ENCODE data around the gene FAM156A. TPM values are rescaled to one million over a fixed set of nuclear protein-coding genes. Genes with fewer than 3 reads are reported as not detected.
"Not testable (repeated sequence)": the region's sequence is repeated elsewhere in the genome, so short reads cannot be mapped to it uniquely, and the experiment has no call there.

Gene FAM156A
- polyA plus RNA-seq, 1 donor = 37.8 TPM

- DNase-seq = no peak
- H3K4me1 ChIP-seq (ENCODE audit: control insufficient read depth, insufficient read depth, low read length) = peaks cover 5% of the 10 kb centered on the region
- WGBS (ENCODE audit: insufficient coverage, low lambda C conversion rate) = 75% methylated on average over 1 of the region's 5 CpGs
- H3K36me3 ChIP-seq (ENCODE audit: control insufficient read depth, insufficient read depth, low read length) = no peaks in the 10 kb centered on the region
- H3K9me3 ChIP-seq (ENCODE audit: control insufficient read depth, low read depth, low read length) = no peaks in the 10 kb centered on the region
- H3K27ac ChIP-seq (ENCODE audit: low read length) = no peak overlapping the region
- H3K27me3 ChIP-seq (ENCODE audit: control insufficient read depth, insufficient read depth, low read length) = no peaks in the 10 kb centered on the region
- H3K4me3 ChIP-seq (ENCODE audit: low read length) = no peak overlapping the region
Measured at GRCh38 chrX:52990848-52991247, 32.5 kb upstream of the FAM156A start.

GRCh38 chrX:52990011-52990631, 31.8 kb upstream of the FAM156A start:
- not testable (repeated sequence) for H3K27me3 ChIP-seq (ENCODE audit: control insufficient read depth, insufficient read depth, low read length); H3K4me1 ChIP-seq (ENCODE audit: control insufficient read depth, insufficient read depth, low read length); H3K27ac ChIP-seq (ENCODE audit: low read length); H3K36me3 ChIP-seq (ENCODE audit: control insufficient read depth, insufficient read depth, low read length); H3K4me3 ChIP-seq (ENCODE audit: low read length); H3K9me3 ChIP-seq (ENCODE audit: control insufficient read depth, low read depth, low read length)
- peak; percentile 25 to 34 for DNase-seq
- no CpG with 5 or more reads among the region's 7 CpGs for WGBS (ENCODE audit: insufficient coverage, low lambda C conversion rate)

DNA sequence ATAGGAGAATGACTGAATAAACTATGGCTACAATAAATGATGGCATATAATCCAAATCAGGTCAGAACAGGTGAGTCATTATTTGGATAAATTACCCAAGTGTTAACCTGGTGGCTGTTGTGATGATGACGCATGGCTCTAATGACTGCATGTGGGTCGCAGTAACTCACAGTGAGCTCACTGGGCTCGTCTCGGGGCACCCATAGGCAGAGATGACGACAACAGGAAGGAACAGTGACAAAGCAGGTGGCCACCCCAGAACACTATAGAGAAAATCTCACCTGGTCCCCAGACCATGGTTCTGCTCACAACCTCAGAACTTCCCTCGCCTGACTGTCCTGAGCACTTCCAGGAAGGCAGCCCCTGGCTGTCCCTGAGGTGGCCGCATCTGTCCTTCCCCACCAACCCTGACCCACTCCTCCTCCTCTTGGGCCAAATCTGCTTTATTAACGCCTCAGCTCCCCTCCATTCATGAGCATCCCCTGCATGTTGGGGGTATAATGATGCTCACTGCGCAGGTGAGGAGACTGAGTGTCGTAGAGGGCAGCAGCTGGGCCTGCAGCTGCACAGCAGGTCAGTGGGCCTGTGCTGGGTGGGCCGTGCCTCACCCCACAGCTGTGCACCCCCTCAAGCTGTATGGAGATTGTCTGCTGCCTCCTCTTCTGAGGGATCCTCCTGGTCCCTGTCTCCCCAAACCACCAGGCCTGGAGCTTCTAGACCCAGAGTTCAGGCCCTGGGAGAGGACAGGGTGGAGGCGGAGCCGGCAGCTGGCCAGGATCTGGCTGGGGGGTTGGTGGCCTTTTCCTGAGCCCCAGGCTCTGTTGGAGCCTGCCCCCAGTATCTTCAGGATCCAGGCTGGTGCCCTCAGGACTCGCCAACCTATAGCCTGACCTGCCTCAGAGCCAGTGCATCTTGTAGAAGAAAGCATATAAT, 30.9 kb upstream of the FAM156A start:
- H3K36me3 ChIP-seq (ENCODE audit: control insufficient read depth, insufficient read depth, low read length) = no peaks in the 10 kb centered on the region
- WGBS (ENCODE audit: insufficient coverage, low lambda C conversion rate) = no CpG with 5 or more reads among the region's 14 CpGs
- DNase-seq = no peak
- no peak overlapping the region for H3K27ac ChIP-seq (ENCODE audit: low read length)
- no peaks in the 10 kb centered on the region for H3K27me3 ChIP-seq (ENCODE audit: control insufficient read depth, insufficient read depth, low read length)
- H3K4me3 ChIP-seq (ENCODE audit: low read length) = no peak overlapping the region
- no peaks in the 10 kb centered on the region for H3K9me3 ChIP-seq (ENCODE audit: control insufficient read depth, low read depth, low read length)
- H3K4me1 ChIP-seq (ENCODE audit: control insufficient read depth, insufficient read depth, low read length) = peaks cover 4% of the 10 kb centered on the region

DNA sequence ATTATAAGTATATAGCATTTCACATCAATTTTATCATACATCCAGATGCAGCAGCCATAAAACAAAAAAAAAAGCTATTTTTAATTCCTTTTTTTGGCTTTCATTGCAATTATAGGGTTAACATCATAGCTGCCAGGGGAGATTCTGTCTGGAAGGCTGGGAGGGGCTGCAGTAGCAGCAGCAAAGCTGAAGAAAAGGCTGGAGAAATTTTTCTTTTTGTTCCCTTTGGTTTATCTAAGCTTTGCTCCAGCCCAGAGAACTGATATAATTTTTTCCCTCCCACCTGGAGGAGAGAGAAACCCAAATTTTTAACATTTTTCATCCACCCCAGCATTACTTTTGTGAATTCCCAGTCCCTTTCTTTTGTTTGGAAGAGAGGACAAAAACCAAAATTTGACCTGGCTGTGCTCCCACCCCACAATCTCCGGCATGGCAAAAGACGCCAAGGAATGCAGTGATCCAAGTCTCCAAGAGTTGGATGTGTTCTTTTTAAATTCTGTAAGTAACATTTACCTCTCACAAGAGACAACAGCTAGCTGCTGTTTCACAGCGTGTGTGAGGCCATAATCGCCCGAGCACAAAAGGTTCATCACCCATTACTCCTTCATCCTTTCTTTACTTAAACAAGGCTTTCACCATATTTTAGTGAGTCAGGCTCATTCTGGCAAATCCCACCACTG, 25.1 kb upstream of the FAM156A start:
- no peak overlapping the region for H3K27ac ChIP-seq (ENCODE audit: low read length)
- no peaks in the 10 kb centered on the region for H3K4me1 ChIP-seq (ENCODE audit: control insufficient read depth, insufficient read depth, low read length)
- no peaks in the 10 kb centered on the region for H3K36me3 ChIP-seq (ENCODE audit: control insufficient read depth, insufficient read depth, low read length)
- H3K9me3 ChIP-seq (ENCODE audit: control insufficient read depth, low read depth, low read length) = no peaks in the 10 kb centered on the region
- no CpG with 5 or more reads among the region's 5 CpGs for WGBS (ENCODE audit: insufficient coverage, low lambda C conversion rate)
- DNase-seq = no peak
- H3K27me3 ChIP-seq (ENCODE audit: control insufficient read depth, insufficient read depth, low read length) = no peaks in the 10 kb centered on the region
- H3K4me3 ChIP-seq (ENCODE audit: low read length) = no peak overlapping the region

- no peak overlapping the region for H3K27ac ChIP-seq (ENCODE audit: low read length)
- H3K9me3 ChIP-seq (ENCODE audit: control insufficient read depth, low read depth, low read length) = no peaks in the 10 kb centered on the region
- WGBS (ENCODE audit: insufficient coverage, low lambda C conversion rate) = no CpG with 5 or more reads among the region's 4 CpGs
- H3K36me3 ChIP-seq (ENCODE audit: control insufficient read depth, insufficient read depth, low read length) = no peaks in the 10 kb centered on the region
- H3K4me3 ChIP-seq (ENCODE audit: low read length) = no peak overlapping the region
- no peaks in the 10 kb centered on the region for H3K4me1 ChIP-seq (ENCODE audit: control insufficient read depth, insufficient read depth, low read length)
- no peak for DNase-seq
- no peaks in the 10 kb centered on the region for H3K27me3 ChIP-seq (ENCODE audit: control insufficient read depth, insufficient read depth, low read length)
Measured at GRCh38 chrX:52979993-52980392, 21.7 kb upstream of the FAM156A start.

DNA sequence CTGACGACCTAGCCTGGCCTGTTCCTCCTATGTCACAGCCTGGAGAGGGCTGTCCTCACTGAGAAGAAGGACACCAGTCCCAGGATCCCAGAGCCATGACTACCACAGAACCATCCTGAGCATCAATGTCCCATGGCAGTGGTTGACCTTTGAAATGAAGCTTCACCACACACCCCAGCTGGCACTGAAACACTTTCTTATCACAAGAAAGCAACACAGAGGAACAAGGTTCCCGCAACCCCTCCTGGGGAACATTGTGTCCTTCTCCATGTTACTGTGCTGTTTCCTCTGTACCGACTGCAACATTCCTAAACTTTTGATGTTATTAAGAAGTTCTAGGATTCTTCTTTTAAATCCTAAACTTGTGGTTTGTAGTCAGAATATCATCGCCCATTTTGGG, 21.2 kb upstream of the FAM156A start:
- Histone ChIP-seq H3K9me3 (ENCODE audit: control insufficient read depth, low read depth, low read length) (no peaks in the 10 kb centered on the region), H3K4me1 (ENCODE audit: control insufficient read depth, insufficient read depth, low read length) (no peaks in the 10 kb centered on the region), H3K4me3 (ENCODE audit: low read length) (no peak overlapping the region), H3K27ac (ENCODE audit: low read length) (no peak overlapping the region), H3K36me3 (ENCODE audit: control insufficient read depth, insufficient read depth, low read length) (no peaks in the 10 kb centered on the region), H3K27me3 (ENCODE audit: control insufficient read depth, insufficient read depth, low read length) (no peaks in the 10 kb centered on the region)
- no CpG with 5 or more reads among the region's 4 CpGs for WGBS (ENCODE audit: insufficient coverage, low lambda C conversion rate)
- no peak for DNase-seq

DNA sequence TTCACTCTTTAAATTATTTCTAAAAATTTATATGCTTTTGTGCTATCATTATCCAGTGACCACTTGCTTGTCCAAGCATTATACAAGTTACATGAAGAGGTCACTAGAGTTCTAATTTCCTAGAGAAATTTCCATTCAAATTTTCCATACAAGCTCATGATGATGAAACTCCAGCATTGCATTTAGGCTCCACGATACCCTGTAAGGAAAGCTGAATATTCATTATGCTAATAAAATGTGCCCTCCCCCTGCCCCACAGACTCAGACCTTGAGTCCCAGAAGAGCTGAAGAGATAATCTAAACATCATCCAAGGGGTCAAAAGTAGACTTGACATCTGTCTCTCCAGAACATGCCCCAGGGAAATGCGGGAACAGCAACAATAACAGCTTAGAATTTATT, 19.6 kb upstream of the FAM156A start:
- no peak overlapping the region for H3K4me3 ChIP-seq (ENCODE audit: low read length)
- H3K27me3 ChIP-seq (ENCODE audit: control insufficient read depth, insufficient read depth, low read length) = no peaks in the 10 kb centered on the region
- H3K36me3 ChIP-seq (ENCODE audit: control insufficient read depth, insufficient read depth, low read length) = no peaks in the 10 kb centered on the region
- no peaks in the 10 kb centered on the region for H3K4me1 ChIP-seq (ENCODE audit: control insufficient read depth, insufficient read depth, low read length)
- no peak overlapping the region for H3K27ac ChIP-seq (ENCODE audit: low read length)
- no peak for DNase-seq
- H3K9me3 ChIP-seq (ENCODE audit: control insufficient read depth, low read depth, low read length) = no peaks in the 10 kb centered on the region
- WGBS (ENCODE audit: insufficient coverage, low lambda C conversion rate) = no CpG with 5 or more reads among the region's 2 CpGs

DNA sequence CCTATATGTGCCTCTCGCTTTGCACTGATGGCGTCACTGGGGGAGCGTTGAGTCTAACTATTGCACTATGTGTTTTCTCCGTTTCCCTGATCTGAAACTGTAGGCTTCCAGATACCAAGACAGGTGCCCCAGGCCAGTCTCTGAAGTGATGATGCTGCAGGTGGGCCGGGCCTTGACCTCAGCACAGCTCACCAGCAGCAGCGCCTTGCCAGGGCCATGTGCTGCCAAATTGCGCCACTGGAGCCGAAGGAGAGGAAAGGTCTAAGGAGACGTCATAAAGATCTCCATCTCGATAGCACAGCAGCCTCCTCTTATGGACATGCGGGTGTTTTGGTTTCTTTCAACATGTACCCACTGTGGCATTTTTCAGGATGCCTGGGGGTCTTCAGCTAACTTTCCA, 17.3 kb upstream of the FAM156A start:
- no CpG with 5 or more reads among the region's 11 CpGs for WGBS (ENCODE audit: insufficient coverage, low lambda C conversion rate)

GRCh38 chrX:52974336-52974992, 16.1 kb upstream of the FAM156A start:
- not testable (repeated sequence) for H3K9me3 ChIP-seq (ENCODE audit: control insufficient read depth, low read depth, low read length); H3K36me3 ChIP-seq (ENCODE audit: control insufficient read depth, insufficient read depth, low read length); H3K27me3 ChIP-seq (ENCODE audit: control insufficient read depth, insufficient read depth, low read length); H3K4me3 ChIP-seq (ENCODE audit: low read length); H3K27ac ChIP-seq (ENCODE audit: low read length); DNase-seq; H3K4me1 ChIP-seq (ENCODE audit: control insufficient read depth, insufficient read depth, low read length)
- WGBS (ENCODE audit: insufficient coverage, low lambda C conversion rate) = no CpG with 5 or more reads among the region's 8 CpGs

More for the DNA sequence above, 17.3 kb upstream of the FAM156A start:
- not testable (repeated sequence) for H3K36me3 ChIP-seq (ENCODE audit: control insufficient read depth, insufficient read depth, low read length); H3K27ac ChIP-seq (ENCODE audit: low read length); H3K9me3 ChIP-seq (ENCODE audit: control insufficient read depth, low read depth, low read length); DNase-seq; H3K4me3 ChIP-seq (ENCODE audit: low read length); H3K4me1 ChIP-seq (ENCODE audit: control insufficient read depth, insufficient read depth, low read length); H3K27me3 ChIP-seq (ENCODE audit: control insufficient read depth, insufficient read depth, low read length)

DNA sequence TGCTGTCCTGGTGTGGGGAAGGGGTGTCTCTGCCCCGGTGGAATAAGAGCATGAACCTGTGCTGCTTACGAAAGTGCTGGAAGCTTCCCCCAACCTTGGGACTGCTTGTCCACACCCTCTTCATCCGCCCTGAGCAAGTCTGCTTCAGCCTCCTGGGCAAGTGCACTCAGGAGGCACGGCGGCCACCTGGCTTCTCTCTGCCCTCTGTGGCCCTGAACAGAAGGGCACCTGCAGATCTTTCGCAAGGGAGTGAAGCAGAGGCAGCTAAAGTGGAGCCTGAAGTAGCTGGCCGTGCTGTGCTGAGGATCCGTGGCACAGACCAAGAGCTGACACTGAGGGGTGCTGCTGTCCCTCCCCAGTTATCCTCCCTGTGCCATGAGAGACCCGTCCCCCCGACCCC, 9.6 kb upstream of the FAM156A start:
- not testable (repeated sequence) for H3K4me3 ChIP-seq (ENCODE audit: low read length); H3K4me1 ChIP-seq (ENCODE audit: control insufficient read depth, insufficient read depth, low read length); H3K36me3 ChIP-seq (ENCODE audit: control insufficient read depth, insufficient read depth, low read length); H3K27me3 ChIP-seq (ENCODE audit: control insufficient read depth, insufficient read depth, low read length); H3K9me3 ChIP-seq (ENCODE audit: control insufficient read depth, low read depth, low read length); DNase-seq; H3K27ac ChIP-seq (ENCODE audit: low read length)
- no CpG with 5 or more reads among the region's 10 CpGs for WGBS (ENCODE audit: insufficient coverage, low lambda C conversion rate)

Data from large intestine (tissue), 3 donors.